ENCODE data around the gene DPYSL3. TPM values are rescaled to one million over a fixed set of nuclear protein-coding genes. Genes with fewer than 3 reads are reported as not detected.

The DPYSL3 gene
- total and polyA plus RNA-seq, 12 donors = 3.5 to 49.7 (median 13.1) TPM

DNA sequence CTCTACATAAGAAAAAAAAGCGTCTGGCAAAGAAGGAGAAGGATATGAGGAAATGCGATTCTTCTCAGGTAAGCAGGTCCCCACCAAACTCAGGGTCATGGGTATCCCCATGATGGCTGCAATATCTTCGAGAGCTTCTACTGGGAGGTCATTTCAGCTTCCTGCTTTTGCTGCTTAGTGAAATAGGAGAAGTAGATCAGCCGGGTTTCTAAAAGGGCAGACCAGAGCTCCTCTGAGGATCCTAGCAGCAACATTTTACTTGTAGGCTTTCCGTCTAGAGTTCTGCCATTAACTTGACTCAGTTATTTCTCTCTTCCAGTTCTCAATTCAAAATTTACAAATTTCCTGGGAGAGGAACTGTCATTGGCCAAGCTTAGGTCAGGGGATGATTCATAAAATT lies 134.7 kb downstream of the DPYSL3 start:
- TF ChIP-seq, protein P1, sequence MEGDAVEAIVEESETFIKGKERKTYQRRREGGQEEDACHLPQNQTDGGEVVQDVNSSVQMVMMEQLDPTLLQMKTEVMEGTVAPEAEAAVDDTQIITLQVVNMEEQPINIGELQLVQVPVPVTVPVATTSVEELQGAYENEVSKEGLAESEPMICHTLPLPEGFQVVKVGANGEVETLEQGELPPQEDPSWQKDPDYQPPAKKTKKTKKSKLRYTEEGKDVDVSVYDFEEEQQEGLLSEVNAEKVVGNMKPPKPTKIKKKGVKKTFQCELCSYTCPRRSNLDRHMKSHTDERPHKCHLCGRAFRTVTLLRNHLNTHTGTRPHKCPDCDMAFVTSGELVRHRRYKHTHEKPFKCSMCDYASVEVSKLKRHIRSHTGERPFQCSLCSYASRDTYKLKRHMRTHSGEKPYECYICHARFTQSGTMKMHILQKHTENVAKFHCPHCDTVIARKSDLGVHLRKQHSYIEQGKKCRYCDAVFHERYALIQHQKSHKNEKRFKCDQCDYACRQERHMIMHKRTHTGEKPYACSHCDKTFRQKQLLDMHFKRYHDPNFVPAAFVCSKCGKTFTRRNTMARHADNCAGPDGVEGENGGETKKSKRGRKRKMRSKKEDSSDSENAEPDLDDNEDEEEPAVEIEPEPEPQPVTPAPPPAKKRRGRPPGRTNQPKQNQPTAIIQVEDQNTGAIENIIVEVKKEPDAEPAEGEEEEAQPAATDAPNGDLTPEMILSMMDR (IDR thresholded peaks at IDR 0.05) = no peak
- no peak for TF ChIP-seq POLR2A (IDR thresholded peaks at IDR 0.05)
- Histone ChIP-seq H3K27me3 (no peaks in the 10 kb centered on the region), H3K4me1 (replicated peaks in 1 of 2) (no peaks in the 10 kb centered on the region), H3K9me3 (replicated peaks in 1 of 3) (no peaks in the 10 kb centered on the region), H3K4me3 (no peak overlapping the region), H3K27ac (no peak overlapping the region), H3K36me3 (replicated peaks in 1 of 2) (no peaks in the 10 kb centered on the region)
- 74 to 83% (median 81%) methylated on average over 5 of the region's 5 CpGs for WGBS, 4 donors
- intact Hi-C loops (cut with DNase I) = no loop called here
- DNase-seq = no peak

DNA sequence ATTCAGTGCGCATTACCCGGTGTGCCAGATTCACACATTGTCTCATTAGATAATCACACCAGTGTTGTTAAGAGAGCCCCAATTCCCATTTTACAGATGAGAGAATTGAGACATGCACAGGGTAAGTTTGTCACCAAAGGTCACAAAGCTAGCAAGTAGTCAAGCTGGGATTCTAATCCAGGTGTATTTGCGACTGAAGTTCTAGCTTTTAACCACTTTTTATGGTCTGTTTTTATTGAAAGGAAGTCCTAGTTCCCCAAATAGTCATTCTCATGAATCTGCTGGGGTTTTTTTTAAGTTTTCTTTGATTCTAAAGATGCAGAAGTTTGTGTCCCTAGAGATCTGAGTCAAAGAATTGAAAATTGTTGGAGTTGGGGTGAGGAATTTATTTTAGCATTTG lies 136.5 kb downstream of the DPYSL3 start:
- Histone ChIP-seq H3K27me3 (no peaks in the 10 kb centered on the region), H3K4me3 (no peak overlapping the region), H3K9me3 (replicated peaks in 1 of 3) (no peaks in the 10 kb centered on the region), H3K27ac (no peak overlapping the region), H3K4me1 (replicated peaks in 1 of 2) (no peaks in the 10 kb centered on the region), H3K36me3 (replicated peaks in 1 of 2) (no peaks in the 10 kb centered on the region)
- TF ChIP-seq POLR2A (IDR thresholded peaks at IDR 0.05) = no peak
- TF ChIP-seq, protein P1 (IDR thresholded peaks at IDR 0.05) = no peak
- 88 to 96% (median 91%) methylated on average over 3 of the region's 3 CpGs for WGBS, 4 donors
- intact Hi-C loops (cut with DNase I) = loop anchor here in 1 of 2 donors (5.0 kb wide), 1 partner anchor 141 kb away; no protein-coding TSS in a partner anchor
- no peak for DNase-seq

DNA sequence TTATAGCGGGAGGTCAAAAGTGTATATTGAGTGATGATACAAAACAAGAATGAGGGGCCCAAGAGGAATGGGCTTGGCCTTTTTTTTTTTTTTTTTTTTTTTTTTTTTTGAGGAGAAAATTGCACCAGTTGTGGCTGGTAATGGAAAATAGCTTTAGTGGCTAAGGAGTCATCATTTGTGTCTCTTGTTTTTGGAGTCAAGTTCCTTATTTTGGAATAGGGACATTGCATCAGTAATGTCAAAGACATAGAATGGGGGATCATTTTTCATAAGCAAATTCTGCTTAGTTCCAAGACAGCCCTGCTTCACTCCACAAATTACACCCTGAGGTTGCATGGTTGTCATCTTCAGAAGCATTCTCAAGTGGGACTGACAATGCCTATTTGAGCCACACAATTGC lies 137.7 kb downstream of the DPYSL3 start:
- Histone ChIP-seq H3K36me3 (replicated peaks in 1 of 2) (no peaks in the 10 kb centered on the region), H3K27me3 (no peaks in the 10 kb centered on the region), H3K4me3 (no peak overlapping the region), H3K27ac (no peak overlapping the region), H3K4me1 (replicated peaks in 1 of 2) (no peaks in the 10 kb centered on the region), H3K9me3 (replicated peaks in 1 of 3) (no peaks in the 10 kb centered on the region)
- intact Hi-C loops (cut with DNase I) = loop anchor here in 1 of 2 donors (5.0 kb wide), 1 partner anchor 140 kb away; no protein-coding TSS in a partner anchor
- DNase-seq = no peak
- no peak for TF ChIP-seq POLR2A (IDR thresholded peaks at IDR 0.05)
- TF ChIP-seq, protein P1 (IDR thresholded peaks at IDR 0.05) = no peak
- WGBS, 4 donors = 95 to 100% (median 97%) methylated on average over 1 of the region's 1 CpG

DNA sequence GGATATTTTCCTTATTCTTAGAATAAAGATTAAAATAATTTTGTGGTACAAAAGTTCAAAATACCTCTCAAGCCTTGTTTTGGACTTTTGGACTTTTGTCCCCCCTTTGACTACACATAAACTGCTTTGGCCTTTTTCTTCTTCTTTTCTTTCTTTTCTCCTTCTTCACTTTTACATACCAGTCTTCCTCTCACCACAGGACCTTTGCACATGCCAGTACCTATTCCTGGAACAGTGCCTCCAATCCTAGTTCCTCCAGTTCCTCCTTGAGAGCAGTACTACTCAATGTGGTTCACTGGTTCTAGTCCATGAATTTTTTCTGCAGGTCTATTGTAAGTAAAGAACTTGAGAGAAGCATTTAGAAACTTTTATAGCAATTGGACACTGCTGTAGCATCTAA lies 138.6 kb downstream of the DPYSL3 start:
- Histone ChIP-seq H3K27me3 (no peaks in the 10 kb centered on the region), H3K4me3 (no peak overlapping the region), H3K36me3 (replicated peaks in 1 of 2) (no peaks in the 10 kb centered on the region), H3K4me1 (replicated peaks in 1 of 2) (no peaks in the 10 kb centered on the region), H3K27ac (no peak overlapping the region), H3K9me3 (replicated peaks in 1 of 3) (no peaks in the 10 kb centered on the region)
- no peak for DNase-seq
- TF ChIP-seq, protein P1 (IDR thresholded peaks at IDR 0.05) = no peak
- TF ChIP-seq POLR2A (IDR thresholded peaks at IDR 0.05) = no peak
- intact Hi-C loops (cut with DNase I) = loop anchor here in 1 of 2 donors (5.0 kb wide), 1 partner anchor 139 kb away; no protein-coding TSS in a partner anchor
